Stimulated activated CD4-positive, alpha-beta T cell treated with anti-CD3 and anti-CD28 coated beads, Interleukin-2, amount 100 ng/mL, for 24 hours (primary cell): ENCODE results near the gene DES.

Source experiments
- DNase-seq, 2 donors: peaks; one replicate each; pipeline ENCODE4 v3.0.0-alpha.2; 2020

DES gene

GRCh38 chr2:219422952-219423534 lies 4.9 kb downstream of the DES start:
- DNase-seq = no peak

- no peak for DNase-seq
Observed at GRCh38 chr2:219423652-219424377, 5.6 kb downstream of the DES start.

- DNase-seq = no peak
Observed at GRCh38 chr2:219425238-219426067, 7.3 kb downstream of the DES start.

- DNase-seq = no peak
Observed at GRCh38 chr2:219426068-219426443, 7.9 kb downstream of the DES start.

- no peak for DNase-seq
Observed at GRCh38 chr2:219426534-219427136, 8.5 kb downstream of the DES start.

- DNase-seq = no peak
Observed at GRCh38 chr2:219428469-219428868, 10.3 kb downstream of the DES start.

GRCh38 chr2:219429958-219430606 lies 11.9 kb downstream of the DES start:
- no peak for DNase-seq

- no peak for DNase-seq
Observed at GRCh38 chr2:219430633-219431615, 12.7 kb downstream of the DES start.

GRCh38 chr2:219433666-219434467 lies 15.7 kb downstream of the DES start:
- DNase-seq = peak; percentile 30 to 56

GRCh38 chr2:219434468-219434717 lies 16.2 kb downstream of the DES start:
- DNase-seq = no peak

GRCh38 chr2:219434718-219435525 lies 16.7 kb downstream of the DES start, which contains the start of gene SPEG:
Gene SPEG (plus strand): TSS chr2:219434843. CDS start chr2:219434978, 135 bp downstream.
- no peak for DNase-seq

GRCh38 chr2:219435701-219436100 lies 17.5 kb downstream of the DES start:
- DNase-seq = no peak

GRCh38 chr2:219436491-219436890 lies 18.3 kb downstream of the DES start:
- DNase-seq = no peak

GRCh38 chr2:219437141-219437540 lies 19.0 kb downstream of the DES start:
- no peak for DNase-seq

- DNase-seq = no peak
Observed at GRCh38 chr2:219437690-219438206, 19.6 kb downstream of the DES start.

- DNase-seq = no peak
Observed at GRCh38 chr2:219438453-219438852, 20.3 kb downstream of the DES start.

- no peak for DNase-seq
Observed at GRCh38 chr2:219439506-219439905, 21.3 kb downstream of the DES start.

GRCh38 chr2:219440388-219441256 lies 22.4 kb downstream of the DES start:
- DNase-seq = no peak
